Endothelial cell of umbilical vein (primary cell): ENCODE results near the gene HMCN1. TPM values are rescaled to one million over a fixed set of nuclear protein-coding genes. Genes with fewer than 3 reads are reported as not detected.

Source experiments
- BruUV-seq: library from RNA; stranded (reverse); fragments of 400-500 nt; replicated peaks from 2 replicates; lab custom pipeline; 2021; lab: Mats Ljungman, UMichigan
- CTCF ChIA-PET: fragments of 300-600, 350-600 bp; sonication (Branson Sonifier 250); formaldehyde crosslinking; loops from one replicate; lab custom pipeline; 2021; ENCODE audit warnings: antibody characterized with exemption, inconsistent platforms; lab: Charles Lee
- POLR2A ChIA-PET: fragments of 300-600, 350-600 bp; sonication (Branson Sonifier 250); formaldehyde crosslinking; loops from one replicate; lab custom pipeline; 2021; ENCODE audit warnings: antibody characterized with exemption, inconsistent platforms; lab: Charles Lee
- DNase-seq: peaks from one replicate; pipeline ENCODE4 v3.0.0-alpha.2; 2011; ENCODE audit warnings: low read depth, low spot score
- FAIRE-seq: peaks from 2 replicates; lab custom pipeline; 2011; peaks lifted over from hg19 to GRCh38; lab: Jason Lieb, UNC
- H2AFZ ChIP-seq: 2 replicates; pipeline ENCODE4 v1.6.0; 2012; ENCODE audit warnings: low read depth, low read length, control low read depth, inconsistent platforms
- H3K27ac ChIP-seq: 2 replicates; pipeline ENCODE4 v1.5.1; 2011; ENCODE audit warnings: low read depth, mild to moderate bottlenecking, control low read depth, low read length, moderate library complexity; ENCODE audit not compliant: insufficient read depth
- H3K27me3 ChIP-seq, 2 experiments: 2 replicates each; pipeline versions ENCODE4 v1.6.0 to v1.6.1; 2011; ENCODE audit warnings: low read length in 2 of 2, mixed read lengths in 1 of 2; ENCODE audit not compliant: control insufficient read depth in 2 of 2, insufficient read depth in 2 of 2
- H3K36me3 ChIP-seq, 2 experiments: 2 replicates in 1 of 2; 3 replicates in 1 of 2; pipeline ENCODE4 v1.5.1; 2011; ENCODE audit warnings: low read length in 2 of 2, mild to moderate bottlenecking in 1 of 2, moderate library complexity in 1 of 2; ENCODE audit not compliant: control insufficient read depth in 2 of 2, insufficient read depth in 2 of 2; ENCODE audit errors: extremely low read depth in 1 of 2
- H3K4me1 ChIP-seq: 3 replicates; pipeline ENCODE4 v1.5.1; 2011; ENCODE audit warnings: mild to moderate bottlenecking, low read length; ENCODE audit not compliant: control insufficient read depth, insufficient read depth; ENCODE audit errors: extremely low read depth
- H3K4me2 ChIP-seq: 2 replicates; pipeline ENCODE4 v1.6.1; 2011; ENCODE audit warnings: low read length, control low read depth, mixed read lengths; ENCODE audit not compliant: insufficient read depth
- H3K4me3 ChIP-seq, 3 experiments: fragments of 200-600 bp in 1 of 3; sonication (generic), shearing (Covaris generic) in 1 of 3; replicated peaks in 1 of 3; 2 replicates each; pipeline ENCODE4 v1.5.1; 2011 to 2016; ENCODE audit warnings: control low read depth in 3 of 3, low read length in 3 of 3, mild to moderate bottlenecking in 2 of 3, inconsistent platforms in 1 of 3, low read depth in 1 of 3, moderate library complexity in 1 of 3; ENCODE audit not compliant: insufficient read depth in 1 of 3
- H3K79me2 ChIP-seq: 2 replicates; pipeline ENCODE4 v1.6.0; 2012; ENCODE audit warnings: low read length, inconsistent platforms; ENCODE audit not compliant: control insufficient read depth, insufficient read depth
- H3K9ac ChIP-seq: replicated peaks from 2 replicates; pipeline ENCODE3; 2011; ENCODE audit warnings: low read length, control low read depth; ENCODE audit not compliant: insufficient read depth; ENCODE audit errors: extremely low read depth
- H3K9me1 ChIP-seq: replicated peaks from 3 replicates; pipeline ENCODE4 v1.6.0; 2011; ENCODE audit warnings: mild to moderate bottlenecking, low read length; ENCODE audit not compliant: control insufficient read depth, insufficient read depth; ENCODE audit errors: extremely low read depth
- H3K9me3 ChIP-seq: replicated peaks from 2 replicates; pipeline ENCODE4 v1.5.1; 2012; ENCODE audit warnings: low read length, inconsistent platforms; ENCODE audit not compliant: control insufficient read depth, insufficient read depth
- H4K20me1 ChIP-seq: replicated peaks from 2 replicates; pipeline ENCODE3; 2011; ENCODE audit warnings: mild to moderate bottlenecking, low read length; ENCODE audit not compliant: control insufficient read depth, insufficient read depth; ENCODE audit errors: extremely low read depth
- CTCF ChIP-seq, 2 donors: IDR thresholded peaks; 1 replicate in 1 of 2; 2 replicates in 1 of 2; pipeline ENCODE4 v1.5.1; 2011; ENCODE audit warnings: low read length in 2 of 2, mild to moderate bottlenecking in 2 of 2, moderate library complexity in 2 of 2, control low read depth in 1 of 2, inconsistent platforms in 1 of 2, low read depth in 1 of 2; ENCODE audit not compliant: insufficient read depth in 1 of 2; ENCODE audit errors: extremely low read depth in 1 of 2
- EZH2 ChIP-seq: IDR thresholded peaks from 2 replicates; pipeline ENCODE4 v1.6.1; 2012; ENCODE audit warnings: borderline replicate concordance, low read depth, mild to moderate bottlenecking, moderate library complexity, low read length, inconsistent platforms; ENCODE audit not compliant: severe bottlenecking
- FOS ChIP-seq: IDR thresholded peaks from 2 replicates; pipeline ENCODE4 v1.6.1; 2011; ENCODE audit warnings: mild to moderate bottlenecking, low read length, moderate library complexity, borderline replicate concordance; ENCODE audit not compliant: insufficient read depth
- GATA2 ChIP-seq: IDR thresholded peaks from 2 replicates; pipeline ENCODE4 v1.7.0; 2011; ENCODE audit warnings: low read depth, mild to moderate bottlenecking, moderate library complexity, mixed read lengths, low read length; ENCODE audit not compliant: insufficient read length, insufficient read depth
- JUN ChIP-seq: IDR thresholded peaks from 2 replicates; pipeline ENCODE4 v1.6.1; 2011; ENCODE audit warnings: borderline replicate concordance, low read depth; ENCODE audit not compliant: insufficient read length, insufficient read depth
- MAX ChIP-seq: IDR thresholded peaks from 2 replicates; pipeline ENCODE4 v1.6.1; 2011; ENCODE audit not compliant: insufficient read depth, insufficient read length
- MYC ChIP-seq: IDR thresholded peaks from one replicate; pipeline ENCODE4 v1.6.1; 2011; ENCODE audit warnings: mild to moderate bottlenecking, low read depth, low read length
- POLR2A ChIP-seq: IDR thresholded peaks from 2 replicates; pipeline ENCODE4 v1.6.1; 2012; ENCODE audit warnings: low read depth, mild to moderate bottlenecking, control low read depth, low read length
- POLR2AphosphoS5 ChIP-seq: IDR thresholded peaks from 2 replicates; pipeline ENCODE4 v1.6.1; 2012; ENCODE audit warnings: low read depth, mild to moderate bottlenecking, control low read depth, low read length, moderate library complexity; ENCODE audit not compliant: insufficient read depth
- dilution Hi-C: fragments of 300-500 bp; cut with MboI; formaldehyde crosslinking; loops from one replicate; pipeline ENCODE4 v1.15.0; 2019; ENCODE audit warnings: low sequenced_read_pairs; ENCODE audit not compliant: extremely low pct_ligation_motif_present
- intact Hi-C: fragments of 100-400 bp; cut with micrococcal nuclease; formaldehyde crosslinking; loops from one replicate; pipeline ENCODE4 v1.10.0; 2022
- polyA plus RNA-seq, 4 experiments: library from polyadenylated mRNA; depleted of rRNA in 3 of 4; stranded (reverse) in 3 of 4; unstranded in 1 of 4; fragments of >200 nt; gene quantifications; 2 replicates each; pipeline versions ENCODE4 v1.2.1 to v1.2.3, GENCODE V29; 2011 to 2012; ENCODE audit warnings: missing spikeins in 1 of 4
- total RNA-seq: library from RNA; stranded (reverse); gene quantifications from 2 replicates; pipeline ENCODE4 v1.2.3, GENCODE V29; 2021

The HMCN1 gene
- total and polyA plus RNA-seq, 2 donors (not counting 3 experiments of a cell fraction or from before 2014, with no cell fraction given) = 10.3 to 16.0 TPM

GRCh38 chr1:186086583-186086982 lies 352.4 kb downstream of the HMCN1 start:
- no peaks in the 10 kb centered on the region for H3K79me2 ChIP-seq
- FAIRE-seq = no peak
- H3K4me3 ChIP-seq = no peak overlapping the region
- no peaks in the 10 kb centered on the region for H3K9me3 ChIP-seq
- no peaks in the 10 kb centered on the region for H4K20me1 ChIP-seq
- H3K27me3 ChIP-seq = no peaks in the 10 kb centered on the region
- no peak overlapping the region for H3K9ac ChIP-seq
- BruUV-seq = no TSS peak
- intact Hi-C loops = no loop called here
- no peak for TF ChIP-seq MAX
- TF ChIP-seq POLR2AphosphoS5 = no peak
- no peak for TF ChIP-seq CTCF (IDR thresholded peaks at IDR 0.05; ENCODE audit: extremely low read depth in 1 of 2, insufficient read depth in 1 of 2, low read depth in 1 of 2, low read length in 2 of 2)
- TF ChIP-seq JUN = no peak
- no peak for TF ChIP-seq FOS
- no peak for TF ChIP-seq GATA2
- TF ChIP-seq POLR2A = no peak
- no peak for TF ChIP-seq EZH2
- no peak for TF ChIP-seq MYC
- H3K36me3 ChIP-seq = no peaks in the 10 kb centered on the region
- ChIA-PET CTCF (no interaction called here), POLR2A (no interaction called here)
- dilution Hi-C loops = no loop called here
- no peak overlapping the region for H2AFZ ChIP-seq
- no peaks in the 10 kb centered on the region for H3K9me1 ChIP-seq
- DNase-seq = no peak
- H3K4me2 ChIP-seq = no peak overlapping the region
- H3K4me1 ChIP-seq = peaks cover 4% of the 10 kb centered on the region
- H3K27ac ChIP-seq = no peak overlapping the region
